Left forelimb (tissue), 1 donor: ENCODE measurements around the gene HOXC11.
A peak's percentile ranks its signal among the peaks of the same experiment; 100 is the strongest.

Experiments
- DNase-seq: peaks from one replicate; pipeline ENCODE4 v3.0.0-alpha.2; 2018; ENCODE audit warnings: low spot score

Gene HOXC11

DNA sequence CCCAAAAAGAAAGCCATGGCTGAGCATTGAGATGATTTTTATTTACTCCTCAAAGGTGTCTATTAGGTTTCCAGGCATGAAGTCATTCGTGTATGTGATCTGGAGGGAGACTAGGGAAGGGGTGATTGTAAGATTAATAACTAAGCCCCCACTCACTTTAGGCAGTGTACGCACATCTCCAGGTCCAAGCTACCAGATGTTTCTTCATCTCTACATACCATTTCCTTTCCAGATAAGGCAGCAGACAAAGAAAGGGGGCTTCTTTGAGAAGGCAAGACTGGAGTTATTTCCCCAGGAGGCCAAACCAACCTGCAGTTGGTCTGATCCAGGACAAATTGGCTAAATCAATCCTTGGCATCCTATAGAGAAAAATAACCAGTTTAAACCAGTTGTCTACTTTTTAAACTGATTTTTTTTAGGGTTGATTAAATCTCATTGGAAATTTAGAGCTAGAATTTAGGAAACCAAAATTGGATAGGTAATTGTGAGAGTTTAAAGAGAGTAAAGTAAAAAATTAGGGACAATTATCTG lies 30.4 kb upstream of the HOXC11 start:
- DNase-seq, result no peak

DNA sequence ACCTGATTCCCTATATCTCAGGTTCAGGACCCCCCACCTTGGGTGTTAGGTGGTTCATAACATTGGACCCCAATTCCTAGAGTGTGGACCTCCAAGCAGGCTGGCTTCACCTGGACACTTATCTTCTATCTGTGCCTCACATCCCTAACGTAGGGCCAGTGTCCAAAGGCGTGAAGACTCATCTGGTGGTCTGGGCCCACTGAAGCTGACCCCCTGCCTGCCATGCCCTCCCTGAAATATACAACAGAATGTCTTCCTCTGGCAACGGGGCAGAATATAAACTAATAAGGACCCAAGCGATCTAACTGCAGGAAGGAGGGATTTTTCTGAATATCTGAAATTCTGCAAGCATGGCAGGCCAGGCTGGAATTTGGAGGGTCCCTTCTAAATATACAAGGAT lies 28.7 kb upstream of the HOXC11 start:
- no peak for DNase-seq

GRCh38 chr12:53944907-53945847 lies 27.7 kb upstream of the HOXC11 start:
- DNase-seq, result peak; percentile 60

DNA sequence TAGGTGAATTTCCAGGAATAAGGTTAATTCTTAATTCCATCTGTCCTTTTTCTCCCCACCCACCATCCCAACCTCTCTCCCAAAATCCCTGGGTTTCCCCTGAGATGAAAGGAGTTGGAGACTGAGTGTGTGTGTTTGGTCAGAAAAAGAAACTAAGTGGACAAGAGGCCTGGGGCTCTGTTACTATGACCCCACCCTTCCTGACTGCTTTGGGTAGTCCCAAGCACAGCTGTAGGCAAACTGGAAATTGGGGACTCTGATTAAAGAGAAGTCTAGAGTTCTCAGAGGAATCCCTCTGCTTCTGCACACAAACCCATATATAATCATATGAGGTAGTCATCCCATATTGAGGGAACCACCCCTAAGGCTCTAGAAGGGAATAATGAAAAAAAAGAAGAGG lies 25.2 kb upstream of the HOXC11 start:
- no peak for DNase-seq

GRCh38 chr12:53948650-53949593 lies 24.0 kb upstream of the HOXC11 start:
- DNase-seq, result no peak

DNA sequence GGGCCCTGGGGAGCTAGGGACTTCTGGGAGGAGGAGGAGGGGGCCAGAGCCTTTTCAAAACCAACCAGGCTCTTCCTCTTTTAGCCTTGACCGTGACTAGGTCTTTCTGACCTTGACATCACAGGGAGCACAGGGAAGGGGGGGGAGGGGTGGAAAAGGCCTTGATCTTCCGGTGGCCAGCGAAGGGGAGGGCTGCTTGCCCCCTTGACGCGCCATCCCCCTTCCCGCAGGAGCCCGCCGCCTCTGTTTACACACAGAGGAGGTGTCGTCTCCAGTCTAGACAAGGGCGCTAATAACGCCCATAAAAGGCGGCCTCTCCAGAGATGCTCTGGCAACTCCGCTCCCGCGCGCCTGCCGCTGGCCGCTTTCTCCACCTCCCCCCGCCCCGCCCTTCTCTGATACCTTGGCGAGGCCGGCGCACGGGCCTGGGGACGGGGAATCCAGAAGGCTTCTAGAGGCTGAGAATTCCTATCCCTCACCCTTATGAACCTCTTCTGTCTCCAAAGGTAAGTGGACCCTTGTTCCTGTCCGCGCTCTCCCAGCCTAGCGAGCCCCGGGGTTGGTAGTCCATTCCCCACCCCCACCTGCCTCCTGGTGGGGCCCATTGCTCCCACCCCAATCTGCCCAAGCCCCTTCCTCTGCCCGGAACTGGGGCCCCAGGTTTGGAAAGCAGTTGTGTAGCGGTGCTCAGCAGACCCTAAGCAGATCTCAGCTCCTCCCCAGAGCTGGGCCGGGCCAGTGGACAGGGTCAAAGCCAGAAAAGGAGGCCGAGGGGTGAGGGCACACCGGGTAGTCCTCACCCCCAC lies 23.1 kb upstream of the HOXC11 start:
- no peak for DNase-seq

GRCh38 chr12:53950437-53950773 lies 22.5 kb upstream of the HOXC11 start:
- no peak for DNase-seq

GRCh38 chr12:53950789-53951576 lies 21.9 kb upstream of the HOXC11 start:
- DNase-seq, result no peak

- no peak for DNase-seq
These were observed 21.2 kb upstream of the HOXC11 start for GRCh38 chr12:53951577-53952334.

GRCh38 chr12:53952335-53952694 lies 20.6 kb upstream of the HOXC11 start:
- DNase-seq, result no peak

DNA sequence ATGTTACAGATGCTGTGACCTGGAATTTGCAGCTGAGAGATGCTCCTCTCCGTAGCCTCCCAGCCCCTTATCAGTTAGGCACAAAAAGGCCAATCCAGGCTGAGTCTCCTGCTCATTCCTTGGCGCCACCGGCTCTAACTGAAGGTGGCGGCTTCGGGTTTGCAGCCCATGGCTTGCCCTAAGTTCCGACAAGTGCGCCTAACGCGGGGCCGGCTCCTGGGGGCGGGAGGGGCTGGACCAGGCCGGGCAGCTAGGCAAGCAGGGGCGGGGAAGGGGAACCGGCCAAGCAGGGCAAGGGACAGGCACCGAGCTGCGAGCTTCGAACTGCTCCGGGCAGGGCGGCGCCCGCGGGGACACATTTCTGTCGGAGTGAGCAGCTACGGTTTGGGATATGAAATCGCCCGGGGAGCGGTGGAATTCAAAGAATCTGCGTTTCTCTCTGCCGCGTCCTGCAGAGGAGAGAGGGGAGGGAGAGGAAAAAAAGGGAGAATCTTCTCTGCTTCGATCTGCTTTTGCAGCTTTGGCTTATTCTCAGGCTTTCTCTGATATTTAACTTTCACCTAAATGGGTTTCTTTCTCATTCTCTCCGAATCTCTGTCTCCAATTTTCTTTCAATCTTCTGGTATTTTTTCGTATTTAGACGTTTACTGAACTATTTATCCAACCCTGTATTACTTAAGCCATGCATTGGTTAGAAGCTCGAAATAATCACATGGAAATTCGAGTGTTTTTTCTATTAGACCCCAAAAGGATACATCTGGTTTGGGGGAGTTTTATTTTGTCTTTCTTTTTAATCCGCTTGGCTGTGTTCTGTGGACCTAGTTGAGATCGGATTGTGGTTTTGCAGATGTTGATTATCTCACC lies 19.8 kb upstream of the HOXC11 start:
- DNase-seq, result no peak

GRCh38 chr12:53953831-53954693 lies 18.9 kb upstream of the HOXC11 start:
- DNase-seq, result no peak

GRCh38 chr12:53954694-53955035 lies 18.3 kb upstream of the HOXC11 start, which contains the start of gene HOXC12:
TSS of gene HOXC12 (plus strand) at chr12:53954903. CDS start at chr12:53954930, 27 bp downstream.
- DNase-seq, result no peak

- no peak for DNase-seq
These were observed 17.7 kb upstream of the HOXC11 start for GRCh38 chr12:53955036-53955775.

DNA sequence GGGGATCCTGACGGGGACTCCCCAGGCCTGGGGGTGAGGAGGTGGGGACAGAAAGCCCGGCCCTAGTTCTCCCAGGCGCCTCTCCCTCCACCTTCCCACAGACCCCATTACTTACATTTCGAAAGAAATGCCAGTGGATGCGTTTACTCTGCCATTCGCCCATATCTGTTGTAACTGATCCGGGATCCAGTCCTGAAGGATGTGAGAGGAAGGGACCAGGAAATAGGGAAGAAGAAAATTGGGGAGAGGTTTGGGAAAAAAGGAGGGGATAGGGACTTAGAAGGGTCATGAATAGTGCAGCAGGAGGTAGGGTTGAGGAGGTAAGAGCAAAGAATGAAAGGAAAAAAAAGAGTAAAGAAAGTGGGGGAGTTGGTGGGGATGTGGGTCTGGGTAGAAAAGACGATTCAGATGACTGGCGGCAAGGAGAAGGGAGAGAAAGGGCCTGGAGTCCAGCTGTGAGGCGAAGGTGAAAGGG lies 17.1 kb upstream of the HOXC11 start:
- DNase-seq, result no peak

DNA sequence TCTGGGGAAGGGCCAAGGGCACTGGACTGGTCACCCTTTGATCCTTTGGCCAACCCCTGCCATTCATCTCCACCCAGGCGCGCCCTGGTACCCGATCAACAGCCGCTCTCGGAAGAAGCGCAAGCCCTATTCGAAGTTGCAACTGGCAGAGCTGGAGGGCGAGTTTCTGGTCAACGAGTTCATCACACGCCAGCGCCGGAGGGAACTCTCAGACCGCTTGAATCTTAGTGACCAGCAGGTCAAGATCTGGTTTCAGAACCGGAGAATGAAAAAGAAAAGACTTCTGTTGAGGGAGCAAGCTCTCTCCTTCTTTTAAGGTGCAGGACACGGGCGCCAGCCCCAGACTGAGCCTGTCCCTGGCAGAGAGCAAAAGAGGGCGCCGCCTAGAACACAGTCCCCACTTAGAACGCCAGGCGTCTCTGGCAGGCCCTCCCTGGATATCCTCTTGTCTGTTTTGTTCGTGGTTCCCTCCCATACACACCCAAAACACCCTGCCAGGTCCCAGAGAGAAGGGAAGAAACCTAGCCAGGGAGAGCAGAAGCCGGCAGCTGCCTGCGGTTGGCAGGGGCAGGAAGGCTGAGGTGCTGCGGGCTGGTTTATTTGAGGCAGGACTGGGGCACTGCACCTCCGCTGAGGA lies 16.6 kb upstream of the HOXC11 start:
- no peak for DNase-seq
